KMS-11 (cell line): ENCODE results near the gene DUSP22.
A peak's percentile ranks its signal among the peaks of the same experiment; 100 is the strongest.

Experiments
- H2AFZ ChIP-seq: fragments of 200-600 bp; sonication (generic); 2 replicates; pipeline ENCODE4 v1.6.1; 2016; ENCODE audit warnings: antibody characterized with exemption, mixed run types, low read depth
- H3K27ac ChIP-seq: fragments of 200-600 bp; sonication (generic); 2 replicates; pipeline ENCODE4 v1.6.1; 2016; ENCODE audit warnings: mild to moderate bottlenecking, mixed run types
- H3K27me3 ChIP-seq: fragments of 200-600 bp; sonication (generic); 2 replicates; pipeline ENCODE4 v1.6.1; 2017; ENCODE audit warnings: mild to moderate bottlenecking, low read depth, mixed run types, moderate library complexity; ENCODE audit not compliant: insufficient read depth
- H3K36me3 ChIP-seq: fragments of 200-600 bp; sonication (generic); 2 replicates; pipeline ENCODE4 v1.6.1; 2017; ENCODE audit warnings: mild to moderate bottlenecking, mixed run types; ENCODE audit not compliant: insufficient read depth
- H3K4me1 ChIP-seq: fragments of 200-600 bp; sonication (generic); 2 replicates; pipeline ENCODE4 v1.6.1; 2016; ENCODE audit warnings: mild to moderate bottlenecking, low read depth, mixed run types; ENCODE audit not compliant: poor library complexity, severe bottlenecking
- H3K4me2 ChIP-seq: fragments of 200-600 bp; sonication (generic); 2 replicates; pipeline ENCODE4 v1.7.0; 2016; ENCODE audit warnings: mild to moderate bottlenecking, mixed run types
- H3K4me3 ChIP-seq: fragments of 200-600 bp; sonication (generic); IDR thresholded peaks from 2 replicates; pipeline ENCODE4 v1.6.1; 2017; ENCODE audit warnings: low read depth, low read length, mixed read lengths; ENCODE audit not compliant: insufficient read depth
- H3K79me2 ChIP-seq: fragments of 200-600 bp; sonication (generic); 2 replicates; pipeline ENCODE4 v1.6.1; 2016; ENCODE audit warnings: low read depth, mixed run types; ENCODE audit not compliant: insufficient read depth
- H3K9ac ChIP-seq: fragments of 200-600 bp; sonication (generic); 2 replicates; pipeline ENCODE4 v1.6.1; 2016; ENCODE audit warnings: mild to moderate bottlenecking, mixed run types
- H4K20me1 ChIP-seq: fragments of 200-600 bp; sonication (generic); 2 replicates; pipeline ENCODE4 v1.6.1; 2016; ENCODE audit warnings: mild to moderate bottlenecking, mixed run types; ENCODE audit not compliant: insufficient read depth
- TF ChIP-seq, protein P1 (sequence below): fragments of 200-600 bp; sonication (generic); conservative IDR thresholded peaks from 2 replicates; pipeline ENCODE4 v1.6.1; 2017; ENCODE audit warnings: low read depth, mild to moderate bottlenecking, antibody characterized with exemption, low read length, moderate library complexity, mixed read lengths

Gene DUSP22

DNA sequence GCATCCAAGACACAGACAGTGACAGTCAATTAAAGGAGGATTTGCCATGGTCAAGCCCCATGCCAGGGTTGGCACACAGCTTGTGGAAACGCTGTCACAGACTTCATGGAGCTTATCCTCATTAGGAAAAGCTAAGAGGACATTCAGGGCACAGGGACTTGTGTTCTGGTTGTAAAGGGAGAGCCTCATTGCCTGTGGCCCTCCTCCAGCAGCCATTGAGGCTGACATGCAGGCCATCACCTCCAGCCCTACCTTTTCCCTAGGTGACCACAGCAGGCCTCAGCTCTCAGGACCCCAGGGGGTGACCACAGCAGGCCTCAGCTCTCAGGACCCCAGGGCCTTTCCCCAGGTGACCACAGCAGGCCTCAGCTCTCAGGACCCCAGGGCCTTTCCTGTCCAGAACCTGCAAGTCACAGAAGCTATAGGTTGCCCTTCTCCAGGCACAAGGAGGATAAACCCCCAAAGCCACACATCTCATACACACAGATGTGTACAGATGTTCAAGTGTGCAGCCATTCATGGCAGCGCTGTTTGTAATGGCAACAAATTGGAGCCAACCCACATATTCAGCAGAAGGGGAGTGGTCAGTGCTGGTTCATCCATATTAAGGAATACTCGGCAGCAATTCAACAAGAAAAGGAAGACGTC lies 26.1 kb downstream of the DUSP22 start:
- Histone ChIP-seq H3K27ac (peak overlapping the region; percentile 92), H3K36me3 (no peaks in the 10 kb centered on the region), H3K4me1 (peaks cover 100% of the 10 kb centered on the region), H3K79me2 (peaks cover 69% of the 10 kb centered on the region), H4K20me1 (no peaks in the 10 kb centered on the region), H3K9ac (peak overlapping the region; percentile 64), H3K27me3 (no peaks in the 10 kb centered on the region), H3K4me2 (peak overlapping the region; percentile 95), H3K4me3 (peak overlapping the region; percentile 32), H2AFZ (no peak overlapping the region; the same call in 1 of the 2 replicates)
- TF ChIP-seq, protein P1, sequence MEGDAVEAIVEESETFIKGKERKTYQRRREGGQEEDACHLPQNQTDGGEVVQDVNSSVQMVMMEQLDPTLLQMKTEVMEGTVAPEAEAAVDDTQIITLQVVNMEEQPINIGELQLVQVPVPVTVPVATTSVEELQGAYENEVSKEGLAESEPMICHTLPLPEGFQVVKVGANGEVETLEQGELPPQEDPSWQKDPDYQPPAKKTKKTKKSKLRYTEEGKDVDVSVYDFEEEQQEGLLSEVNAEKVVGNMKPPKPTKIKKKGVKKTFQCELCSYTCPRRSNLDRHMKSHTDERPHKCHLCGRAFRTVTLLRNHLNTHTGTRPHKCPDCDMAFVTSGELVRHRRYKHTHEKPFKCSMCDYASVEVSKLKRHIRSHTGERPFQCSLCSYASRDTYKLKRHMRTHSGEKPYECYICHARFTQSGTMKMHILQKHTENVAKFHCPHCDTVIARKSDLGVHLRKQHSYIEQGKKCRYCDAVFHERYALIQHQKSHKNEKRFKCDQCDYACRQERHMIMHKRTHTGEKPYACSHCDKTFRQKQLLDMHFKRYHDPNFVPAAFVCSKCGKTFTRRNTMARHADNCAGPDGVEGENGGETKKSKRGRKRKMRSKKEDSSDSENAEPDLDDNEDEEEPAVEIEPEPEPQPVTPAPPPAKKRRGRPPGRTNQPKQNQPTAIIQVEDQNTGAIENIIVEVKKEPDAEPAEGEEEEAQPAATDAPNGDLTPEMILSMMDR, result no peak

DNA sequence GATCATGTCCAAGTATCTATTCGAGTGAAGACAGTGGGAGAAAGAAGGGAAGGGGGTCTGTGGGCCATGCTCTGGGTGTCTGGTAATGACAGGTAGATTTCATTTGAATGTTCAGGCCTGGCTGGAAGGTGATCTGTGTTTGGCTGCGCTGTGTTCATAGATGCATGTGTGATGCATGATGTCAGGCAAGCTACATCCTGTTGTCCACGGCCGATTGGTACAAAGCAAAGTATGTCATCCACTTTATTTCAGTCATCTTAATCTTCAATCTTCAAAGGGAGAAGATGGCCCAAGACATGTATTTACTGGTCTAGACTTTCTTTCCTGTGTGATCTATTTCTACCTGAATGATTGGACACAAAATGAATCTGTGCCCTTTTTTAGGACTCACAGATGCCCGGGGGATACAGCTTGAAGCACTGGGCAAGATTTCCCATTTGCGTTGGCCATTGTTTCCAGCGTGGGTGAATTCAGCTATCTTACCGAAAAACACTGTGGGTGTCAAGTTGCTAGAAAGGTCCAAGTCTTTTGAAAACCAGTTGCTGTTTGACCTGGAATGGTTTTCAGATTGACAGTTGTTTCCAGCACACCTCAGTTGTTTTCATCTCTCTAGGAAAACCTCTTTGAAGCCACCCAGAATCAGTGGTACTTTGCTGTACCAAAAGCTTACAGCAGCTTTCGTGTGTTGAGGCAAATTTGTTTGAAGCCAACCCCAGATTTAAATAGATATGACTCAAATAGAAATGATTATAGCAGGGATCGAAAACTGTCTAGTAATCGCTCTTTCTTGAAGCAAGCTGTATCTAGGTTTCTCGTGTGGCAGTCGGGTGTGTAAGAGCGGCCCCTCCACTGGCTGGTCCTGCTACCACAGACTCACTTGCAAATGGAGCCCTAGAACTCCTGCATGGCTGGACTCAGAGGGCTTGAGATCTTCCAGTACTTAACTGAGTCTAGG lies 27.2 kb downstream of the DUSP22 start:
- H3K9ac ChIP-seq, result peak overlapping the region; percentile 64
- peaks cover 72% of the 10 kb centered on the region for H3K79me2 ChIP-seq
- no peak overlapping the region for H3K4me3 ChIP-seq
- TF ChIP-seq, protein P1, result no peak
- peak overlapping the region; percentile 92 for H3K27ac ChIP-seq
- H2AFZ ChIP-seq, result 0 out of 2 replicates have a peak overlapping the region, but pooled peaks have one; percentile 0
- no peaks in the 10 kb centered on the region for H3K27me3 ChIP-seq
- peak overlapping the region; percentile 95 for H3K4me2 ChIP-seq
- no peaks in the 10 kb centered on the region for H4K20me1 ChIP-seq
- H3K36me3 ChIP-seq, result no peaks in the 10 kb centered on the region
- H3K4me1 ChIP-seq, result peaks cover 100% of the 10 kb centered on the region

DNA sequence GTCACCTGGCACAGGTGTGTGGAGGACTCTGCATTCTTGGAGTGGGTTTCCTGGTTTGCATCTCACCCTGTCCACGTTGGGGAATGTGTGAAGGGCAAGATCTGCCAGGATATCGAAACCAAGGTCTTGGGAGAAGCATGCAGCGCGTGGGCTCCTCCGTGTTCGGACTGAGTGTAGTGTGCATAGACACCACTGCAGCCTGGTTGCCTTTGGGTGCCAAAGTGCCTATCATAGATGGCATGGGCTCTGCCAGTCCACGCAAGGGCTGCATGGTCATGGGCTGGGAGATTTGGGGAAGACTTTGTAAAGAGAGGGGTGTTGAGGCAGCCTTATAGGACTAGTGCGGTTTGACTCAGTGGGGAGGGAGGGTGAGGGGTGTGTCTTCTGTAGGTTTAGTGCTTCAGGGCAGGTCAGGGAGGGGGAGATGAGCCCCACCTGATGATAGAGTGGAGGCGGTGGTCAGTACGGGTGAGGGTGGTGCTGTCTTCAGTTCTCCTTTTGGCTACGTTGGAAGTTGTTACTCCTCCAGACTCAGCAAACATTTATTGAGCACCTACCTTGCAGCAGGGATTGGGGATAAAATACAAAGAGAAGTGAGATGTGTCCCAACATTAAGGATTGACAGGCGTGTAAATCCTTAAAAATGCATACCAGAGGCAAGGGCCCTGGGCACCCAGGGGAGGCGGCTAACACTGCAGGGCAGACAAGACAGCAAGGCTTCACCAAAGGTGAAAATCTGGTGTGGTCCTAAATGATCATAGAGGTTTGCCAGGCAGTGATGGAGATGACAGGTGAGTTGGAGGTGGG lies 28.3 kb downstream of the DUSP22 start:
- Histone ChIP-seq H4K20me1 (no peaks in the 10 kb centered on the region), H3K27me3 (no peaks in the 10 kb centered on the region), H3K9ac (peak overlapping the region; percentile 64), H3K4me3 (no peak overlapping the region), H3K27ac (peak overlapping the region; percentile 92), H3K36me3 (no peaks in the 10 kb centered on the region), H3K4me1 (peaks cover 100% of the 10 kb centered on the region), H3K79me2 (peaks cover 65% of the 10 kb centered on the region), H2AFZ (0 out of 2 replicates have a peak overlapping the region, but pooled peaks have one; percentile 0), H3K4me2 (peak overlapping the region; percentile 95)
- TF ChIP-seq, protein P1, result no peak

DNA sequence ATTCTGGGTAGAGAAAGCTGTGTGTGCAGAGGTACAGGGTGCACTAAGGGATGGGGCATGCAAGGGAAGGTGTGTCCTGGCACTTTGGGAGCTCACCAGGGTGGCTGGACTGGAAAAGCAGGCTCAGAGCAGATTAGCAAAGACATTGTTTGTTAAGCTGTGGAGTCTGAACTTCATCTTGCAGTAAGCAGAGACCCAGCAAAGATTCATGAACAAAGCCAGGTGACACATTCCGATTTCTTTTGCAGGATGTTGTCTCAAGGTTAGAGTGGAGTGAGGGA lies 28.8 kb downstream of the DUSP22 start:
- Histone ChIP-seq H3K4me1 (peaks cover 99% of the 10 kb centered on the region), H3K4me2 (peak overlapping the region; percentile 95), H3K79me2 (peaks cover 61% of the 10 kb centered on the region), H3K9ac (peak overlapping the region; percentile 64; the same call in 1 of the 2 replicates), H4K20me1 (no peaks in the 10 kb centered on the region), H3K27me3 (no peaks in the 10 kb centered on the region), H3K27ac (peak overlapping the region; percentile 92), H3K36me3 (no peaks in the 10 kb centered on the region), H3K4me3 (no peak overlapping the region), H2AFZ (no peak overlapping the region)
- TF ChIP-seq, protein P1, result no peak
